K562 (cell line): Measurements from ENCODE around the gene SMC6. TPM values are rescaled to one million over a fixed set of nuclear protein-coding genes. Genes with fewer than 3 reads are reported as not detected.

ENCODE experiments used
- ATAC-seq: fragments of 200-7000 bp; cut with Tn5 transposase; 3 replicates; pipeline ENCODE4 v1.9.1; 2020; ENCODE audit warnings: moderate library complexity
- Bru-seq: library from RNA; stranded (reverse); fragments of 400-500 nt; gene quantifications from one replicate; lab custom pipeline; 2021; lab: Mats Ljungman, UMichigan
- BruChase-seq, 2 experiments: library from RNA; stranded (reverse); fragments of 400-500 nt; gene quantifications; one replicate each; lab custom pipeline; 2021; lab: Mats Ljungman, UMichigan
- BruUV-seq: library from RNA; stranded (reverse); fragments of 400-500 nt; replicated peaks from 2 replicates; lab custom pipeline; 2021; lab: Mats Ljungman, UMichigan
- CTCF ChIA-PET: fragments of 300-600 bp; formaldehyde crosslinking; extraction: SDS; loops from one replicate; lab custom pipeline; 2021; ENCODE audit warnings: low intra/inter-chr PET ratio; lab: Yijun Ruan, JAX
- POLR2A ChIA-PET: fragments of 300-600, 350-650 bp; sonication (Branson Sonifier 250); formaldehyde crosslinking; extraction: SDS; loops from one replicate; lab custom pipeline; 2021; ENCODE audit warnings: antibody characterized with exemption, inconsistent platforms; lab: Yijun Ruan, JAX
- DNase-seq, 4 experiments: peaks; one replicate each; pipeline versions ENCODE4 v3.0.0 to v3.0.0-alpha.2; 2011 to 2018; ENCODE audit warnings: low spot score in 3 of 4, mixed read lengths in 3 of 4; ENCODE audit errors: extremely low read depth in 1 of 4
- FAIRE-seq: peaks from 2 replicates; lab custom pipeline; 2011; peaks lifted over from hg19 to GRCh38; lab: Jason Lieb, UNC
- H2AFZ ChIP-seq: 2 replicates; pipeline ENCODE4 v1.6.0; 2011; ENCODE audit warnings: low read depth, low read length, control low read depth, inconsistent platforms
- H3K27ac ChIP-seq: fragments of 200-600 bp; 3 replicates; pipeline ENCODE4 v1.8.0; 2011; ENCODE audit warnings: low read depth, mild to moderate bottlenecking, control low read depth, inconsistent platforms, low read length, moderate library complexity, mixed read lengths; ENCODE audit errors: extremely low read depth
- H3K27me3 ChIP-seq, 2 experiments: fragments of 300-600 bp in 1 of 2; 2 replicates in 1 of 2; 3 replicates in 1 of 2; pipeline versions ENCODE4 v1.6.0 to v1.8.0; 2011; ENCODE audit warnings: inconsistent platforms in 2 of 2, low read length in 2 of 2, mild to moderate bottlenecking in 1 of 2, mixed read lengths in 1 of 2, moderate library complexity in 1 of 2; ENCODE audit not compliant: control insufficient read depth in 2 of 2, insufficient read depth in 2 of 2
- H3K36me3 ChIP-seq: fragments of 300-600 bp; 3 replicates; pipeline ENCODE4 v1.8.0; 2011; ENCODE audit warnings: mild to moderate bottlenecking, low read length, inconsistent platforms; ENCODE audit not compliant: control insufficient read depth, insufficient read depth
- H3K4me1 ChIP-seq, 2 experiments: fragments of 200-600 bp in 1 of 2; replicated peaks in 1 of 2; 2 replicates in 1 of 2; 3 replicates in 1 of 2; pipeline versions ENCODE4 v1.5.1 to v1.8.0; 2011; ENCODE audit warnings: inconsistent platforms in 2 of 2, low read length in 2 of 2, mild to moderate bottlenecking in 1 of 2, mixed read lengths in 1 of 2, moderate library complexity in 1 of 2; ENCODE audit not compliant: control insufficient read depth in 2 of 2, insufficient read depth in 2 of 2
- H3K4me2 ChIP-seq: 2 replicates; pipeline ENCODE4 v1.6.1; 2011; ENCODE audit warnings: low read length, control low read depth, inconsistent platforms, mixed read lengths; ENCODE audit not compliant: insufficient read depth
- H3K4me3 ChIP-seq: fragments of 200-600 bp; sonication (generic), shearing (Covaris generic); 2 replicates; pipeline ENCODE4 v1.5.1; 2016; ENCODE audit warnings: control low read depth, inconsistent platforms
- H3K79me2 ChIP-seq: fragments of 200-600 bp; 3 replicates; pipeline ENCODE4 v1.8.0; 2011; ENCODE audit warnings: low read length, inconsistent platforms; ENCODE audit not compliant: control insufficient read depth, insufficient read depth
- H3K9ac ChIP-seq, 2 experiments: 2 replicates each; pipeline versions ENCODE4 v1.6.0 to v1.6.1; 2011; ENCODE audit warnings: low read depth in 2 of 2, low read length in 2 of 2, control low read depth in 1 of 2, inconsistent platforms in 1 of 2, mild to moderate bottlenecking in 1 of 2, mixed read lengths in 1 of 2; ENCODE audit not compliant: insufficient read depth in 1 of 2
- H3K9me1 ChIP-seq: one replicate; pipeline ENCODE4 v1.6.0; 2011; ENCODE audit warnings: inconsistent platforms, mild to moderate bottlenecking, low read length, moderate library complexity; ENCODE audit not compliant: control insufficient read depth, insufficient read depth
- H3K9me3 ChIP-seq: replicated peaks from 2 replicates; pipeline ENCODE4 v1.5.1; 2011; ENCODE audit warnings: low read depth, low read length, inconsistent platforms; ENCODE audit not compliant: control insufficient read depth, insufficient read depth
- H4K20me1 ChIP-seq: replicated peaks from 2 replicates; pipeline ENCODE4 v1.6.1; 2011; ENCODE audit warnings: low read length, inconsistent platforms, mixed read lengths; ENCODE audit not compliant: control insufficient read depth, insufficient read depth
- NR2C1 ChIP-seq, 2 experiments: fragments of 450-650 bp; IDR thresholded peaks; 2 replicates each; pipeline ENCODE4 v1.6.1; 2017; ENCODE audit warnings: mild to moderate bottlenecking in 2 of 2, antibody characterized with exemption in 1 of 2, inconsistent platforms in 1 of 2, missing compliant biosample characterization in 1 of 2, missing genetic modification characterization in 1 of 2
- RFX5 ChIP-seq: IDR thresholded peaks from 2 replicates; pipeline ENCODE4 v1.6.1; 2011; ENCODE audit warnings: low read depth, mild to moderate bottlenecking, improper control_type of control experiment, low read length
- ZBTB40 ChIP-seq, 2 experiments: fragments of 450-650 bp in 1 of 2; sonication (generic) in 1 of 2; formaldehyde crosslinking in 1 of 2; IDR thresholded peaks; 2 replicates each; pipeline versions ENCODE4 v1.7.1 to v1.9.0; 2016 to 2022; ENCODE audit warnings: inconsistent platforms in 1 of 2, mild to moderate bottlenecking in 1 of 2, missing genetic modification reagents in 1 of 2
- ZNF586 ChIP-seq: fragments of 450-650 bp; formaldehyde crosslinking; conservative IDR thresholded peaks from 2 replicates; pipeline ENCODE4 v1.4.0; 2020; ENCODE audit warnings: mild to moderate bottlenecking, moderate library complexity
- WGBS: fragments of 100-300 bp; shearing (Covaris generic); methylation state at CpG from one replicate; pipeline ENCODE4 v1.1.6; 2016; ENCODE audit warnings: low coverage, mixed read lengths; ENCODE audit not compliant: insufficient coverage; ENCODE audit errors: missing lambda C conversion rate; 5-methylcytosine and 5-hydroxymethylcytosine counted together
- in situ Hi-C: fragments of 300-500 bp; cut with MboI; formaldehyde crosslinking; loops from 4 replicates; pipeline ENCODE4 v1.15.0; 2018; ENCODE audit warnings: inconsistent platforms, mixed read lengths
- intact Hi-C: fragments of 100-400 bp; cut with micrococcal nuclease; formaldehyde crosslinking; loops from 2 replicates; pipeline ENCODE4 v1.14.2; 2022
- long read RNA-seq, 3 experiments: library from polyadenylated mRNA in 2 of 3; library from RNA in 1 of 3; unstranded in 2 of 3; stranded (forward) in 1 of 3; transcript quantifications; one replicate each; pipeline ENCODE4 v2.0.0, GENCODE V29; 2019 to 2022
- polyA minus RNA-seq, 3 experiments: library from RNA; depleted of rRNA, polyadenylated mRNA; stranded (reverse); fragments of >200 nt; gene quantifications; 2 replicates each; pipeline ENCODE4 v1.2.3, GENCODE V29; 2011
- polyA plus RNA-seq, 8 experiments: library from polyadenylated mRNA; depleted of rRNA in 4 of 8; stranded (reverse) in 5 of 8; unstranded in 3 of 8; fragments of >200 nt; fragmentation: Nextera tagmentation in 2 of 8; fragmentation: Illumina TruSeq in 1 of 8; extraction: Ambion mirVana in 2 of 8; extraction: Trizol in 1 of 8; gene quantifications; 2 replicates each; pipeline versions ENCODE4 v1.2.1 to v1.2.3, GENCODE V29; 2011 to 2014; ENCODE audit warnings: inconsistent platforms in 1 of 8, missing spikeins in 1 of 8
- total RNA-seq, 7 experiments: library from RNA; depleted of rRNA in 6 of 7; stranded (reverse); fragments of >200 nt in 6 of 7; fragmentation: Illumina TruSeq in 2 of 7; extraction: Trizol in 2 of 7; gene quantifications; 2 replicates each; pipeline versions ENCODE4 v1.2.1 to v1.2.3, GENCODE V29; 2011 to 2021; ENCODE audit warnings: low replicate concordance in 1 of 7

Gene SMC6
- total RNA-seq (2011; cell fraction: chromatin; rRNA removed; ENCODE audit: low replicate concordance), result 22.2 and 131 TPM in 2 replicates
- 10.0 and 22.6 TPM in 2 replicates for total RNA-seq (2011; cell fraction: nucleolus; rRNA removed)
- total RNA-seq (2011; cell fraction: nucleoplasm; rRNA removed), result 41.6 and 60.6 TPM in 2 replicates
- total RNA-seq (2014; rRNA removed) (38.4 and 42.9 TPM in 2 replicates), total RNA-seq (2014; rRNA removed; fragmentation: Illumina TruSeq; extraction: Trizol) (71.1 and 84.3 TPM in 2 replicates), total RNA-seq (2015; rRNA removed; fragmentation: Illumina TruSeq; extraction: Trizol) (68.5 and 75.9 TPM in 2 replicates), total RNA-seq (2021) (46.6 and 51.5 TPM in 2 replicates), polyA plus RNA-seq (2011; rRNA removed) (34.3 and 47.7 TPM in 2 replicates), polyA plus RNA-seq (2014; fragmentation: Illumina TruSeq; extraction: Trizol) (41.8 and 55.6 TPM in 2 replicates), polyA plus RNA-seq (2014; fragmentation: Nextera tagmentation; extraction: Ambion mirVana) (10 to 100 TPM; 14.2 to 18.5 TPM), polyA plus RNA-seq (2014; rRNA removed) (41.1 and 44.1 TPM in 2 replicates), polyA minus RNA-seq (2011; rRNA and poly(A)+ RNA removed) (87.7 and 95.2 TPM in 2 replicates), Bru-seq, nascent RNA (percentile 80 among the genes with signal in this experiment), BruChase-seq, experiment 1, labeled RNA remaining after a 2-hour chase (percentile 82 among the genes with signal in this experiment), BruChase-seq, experiment 2, labeled RNA remaining after a 6-hour chase (percentile 81 among the genes with signal in this experiment)
- polyA plus RNA-seq (2011; cell fraction: cytosol; rRNA removed), result 5.4 and 9.5 TPM in 2 replicates
- 29.0 and 39.5 TPM in 2 replicates for polyA plus RNA-seq (2011; cell fraction: nucleus; rRNA removed)
- 26.0 and 28.2 TPM in 2 replicates for polyA plus RNA-seq (2012)
- polyA minus RNA-seq (2011; cell fraction: cytosol; rRNA and poly(A)+ RNA removed), result 15.2 and 27.7 TPM in 2 replicates
- polyA minus RNA-seq (2011; cell fraction: nucleus; rRNA and poly(A)+ RNA removed), result 34.5 and 60.3 TPM in 2 replicates
- long read RNA-seq, experiment 1, full-length matches to known transcripts, result 136 of 299 reads
- long read RNA-seq, experiment 1, partial matches to known transcripts, result 102 of 299 reads
- long read RNA-seq, experiment 1, other reads (novel, unspliced or antisense), result 61 of 299 reads
- long read RNA-seq, experiment 2, full-length matches to known transcripts, result 4 of 28 reads
- long read RNA-seq, experiment 2, partial matches to known transcripts, result 16 of 28 reads
- long read RNA-seq, experiment 2, other reads (novel, unspliced or antisense), result 8 of 28 reads
- long read RNA-seq, experiment 3, full-length matches to known transcripts, result 1 of 53 reads
- long read RNA-seq, experiment 3, partial matches to known transcripts, result 42 of 53 reads
- long read RNA-seq, experiment 3, other reads (novel, unspliced or antisense), result 10 of 53 reads

DNA sequence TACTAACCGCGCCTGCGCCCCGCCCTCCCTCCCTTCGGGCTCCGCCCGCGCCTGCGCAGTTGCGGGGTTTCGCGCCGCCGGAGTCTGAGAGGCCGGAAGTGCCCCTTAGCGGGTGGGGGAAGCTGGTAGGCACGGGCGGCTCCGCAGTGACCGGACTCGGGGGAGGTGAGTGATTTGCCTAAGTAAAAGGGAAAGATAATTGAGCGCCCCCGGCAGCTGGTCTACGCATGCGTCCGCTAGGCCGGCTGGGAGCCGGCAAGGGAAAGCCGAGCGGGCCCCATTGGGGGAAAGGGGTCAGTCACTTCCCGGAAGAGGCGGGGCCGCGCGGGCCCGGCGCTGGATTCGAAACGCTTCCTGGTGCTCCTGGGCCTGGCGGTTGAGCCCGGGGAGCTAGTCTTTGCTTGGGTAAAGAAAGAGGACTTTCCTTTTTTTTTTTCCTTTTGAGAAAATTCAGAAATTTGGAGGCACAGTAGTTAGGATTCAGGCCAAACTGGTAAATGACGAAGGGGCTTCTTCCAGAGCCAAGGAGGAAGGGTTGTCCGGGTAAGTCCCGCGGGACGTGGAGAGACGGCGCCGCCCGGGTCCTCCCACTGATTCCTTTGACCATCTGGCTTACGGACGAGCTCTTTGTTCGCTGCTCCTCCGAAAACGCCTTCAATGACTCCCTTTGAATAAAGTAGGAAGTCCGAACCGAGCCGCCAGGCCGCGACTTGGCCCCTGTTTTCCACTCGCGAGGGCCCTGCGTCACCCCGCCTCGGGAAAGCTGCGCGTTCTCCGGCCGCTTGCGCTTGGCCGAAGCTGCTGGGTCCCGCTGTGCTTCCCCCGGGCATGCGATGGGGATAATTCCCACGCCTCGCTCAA is at the start of gene SMC6, which contains the start of gene GEN1:
TSS of gene SMC6 (minus strand) at position 8 of the 861 bp plus-strand sequence. CDS start 7,864 bp downstream, outside the sequence.
TSS of gene GEN1 (plus strand) at position 336 of the 861 bp plus-strand sequence. CDS start 5,806 bp downstream, outside the sequence.
- intact Hi-C loops (no loop called here), in situ Hi-C loops (no loop called here)
- POLR2A ChIA-PET, result interaction anchor here (0.7 to 1.2 kb wide), 7 partner anchors 11 to 165 kb away, joined by 3 to 5 read pairs (median 3); no protein-coding TSS in a partner anchor
- ATAC-seq, result peak; percentile 82
- H4K20me1 ChIP-seq, result no peaks in the 10 kb centered on the region
- peak within 1 kb of the TSS; percentile 89 to 99 for H3K9ac ChIP-seq
- H3K27me3 ChIP-seq, result no peaks in the 10 kb centered on the region
- no peaks in the 10 kb centered on the region for H3K9me1 ChIP-seq
- H3K4me3 ChIP-seq, result peak within 1 kb of the TSS; percentile 72
- peak within 1 kb of the TSS; percentile 92 for H2AFZ ChIP-seq
- peak within 1 kb of the TSS; percentile 78 for H3K4me2 ChIP-seq
- BruUV-seq, result no TSS peak
- H3K79me2 ChIP-seq, result peaks cover 95% of the 10 kb centered on the region
- 1% methylated on average over 60 of the region's 76 CpGs for WGBS
- peaks cover 10 to 35% of the 10 kb centered on the region in 2 experiments for H3K4me1 ChIP-seq
- no peak for FAIRE-seq
- H3K9me3 ChIP-seq, result no peaks in the 10 kb centered on the region
- DNase-seq, result peak; percentile 92 to 97 (median 96)
- peaks cover 24% of the 10 kb centered on the region; the same call in 2 of the 3 replicates for H3K36me3 ChIP-seq
- peak within 1 kb of the TSS; percentile 91 for H3K27ac ChIP-seq
- CTCF ChIA-PET, result no interaction called here
- TF ChIP-seq RFX5 (no peak), ZNF586 (CRISPR knock-in tag) (no peak), NR2C1 (IDR thresholded peaks at IDR 0.05) (0 out of 2 replicates have a peak, but pooled peaks have one; percentile 20), NR2C1 (tag; IDR thresholded peaks at IDR 0.05) (peak; percentile 34; the same call in 1 of the 2 replicates), ZBTB40 (IDR thresholded peaks at IDR 0.05) (peak; percentile 91), ZBTB40 (CRISPR knock-in tag; IDR thresholded peaks at IDR 0.05) (no peak)
